Measurements from ENCODE around the gene COL16A1.

COL16A1 gene

DNA sequence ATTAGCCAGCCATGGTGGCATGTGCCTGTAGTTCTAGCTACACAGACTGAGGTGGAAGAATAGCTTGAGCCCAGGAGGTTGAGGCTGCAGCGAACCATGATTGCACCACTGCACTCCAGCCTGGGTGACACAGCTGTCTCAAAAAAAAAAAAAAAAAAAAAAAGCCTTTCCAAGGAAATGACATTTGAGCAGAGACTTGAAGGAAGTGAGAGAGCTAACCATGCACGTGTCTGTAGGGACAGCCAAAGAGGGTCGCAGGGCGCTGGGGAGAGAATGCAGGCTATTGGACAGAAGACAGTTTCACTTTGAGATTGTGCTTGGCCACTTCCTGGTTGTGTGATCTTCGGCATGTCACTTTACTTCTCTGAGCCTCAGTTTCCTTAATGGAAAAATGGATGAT, 79.5 kb downstream of the COL16A1 start:
- Histone ChIP-seq H3F3A (ENCODE audit: low read depth) (no peaks in the 10 kb centered on the region), H3K9me3 (ENCODE audit: insufficient read depth, low read depth, low read length) (no peaks in the 10 kb centered on the region), H4K20me1 (ENCODE audit: insufficient read depth, low read length, poor library complexity, severe bottlenecking) (no peaks in the 10 kb centered on the region), H3K9me2 (replicated peaks; ENCODE audit: low read depth, low read length) (no peaks in the 10 kb centered on the region), H3K9ac (ENCODE audit: low read depth, low read length, poor library complexity, severe bottlenecking) (no peak overlapping the region), H3K36me3 (ENCODE audit: insufficient read depth, low read length) (peaks cover 28% of the 10 kb centered on the region; the same call in 1 of the 2 replicates), H2AFZ (ENCODE audit: low read length) (no peak overlapping the region), H3K4me3 (ENCODE audit: low read length, poor library complexity, severe bottlenecking) (no peak overlapping the region), H3K79me2 (ENCODE audit: insufficient read depth, low read length) (no peaks in the 10 kb centered on the region), H3K4me2 (ENCODE audit: low read depth, low read length, poor library complexity, severe bottlenecking) (no peak overlapping the region), H3K27me3 (ENCODE audit: insufficient read depth, low read length, poor library complexity, severe bottlenecking) (no peaks in the 10 kb centered on the region), H3K4me1 (ENCODE audit: insufficient read depth, low read length, poor library complexity, severe bottlenecking) (no peaks in the 10 kb centered on the region)
- no peak for TF ChIP-seq EZH2phosphoT487 (IDR thresholded peaks at IDR 0.05; ENCODE audit: borderline replicate concordance)

DNA sequence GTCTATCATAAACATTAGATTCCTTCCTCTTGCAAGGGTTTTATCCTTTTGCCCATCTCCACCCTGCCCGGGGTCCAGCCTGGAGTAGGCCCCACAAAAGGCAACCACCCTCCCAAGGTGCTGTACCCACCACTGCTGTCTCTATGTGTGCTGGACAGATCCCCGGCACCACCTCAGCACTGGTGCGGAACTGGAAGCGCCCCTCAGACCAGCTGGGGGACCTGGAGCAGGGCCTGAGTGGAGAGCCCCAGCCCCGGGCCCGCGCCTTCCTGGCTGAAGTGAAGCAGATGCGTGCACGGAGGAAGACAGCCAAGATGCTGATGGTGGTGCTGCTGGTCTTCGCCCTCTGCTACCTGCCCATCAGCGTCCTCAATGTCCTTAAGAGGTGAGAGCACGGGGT, 80.5 kb downstream of the COL16A1 start:
- no peaks in the 10 kb centered on the region for H3K79me2 ChIP-seq (ENCODE audit: insufficient read depth, low read length)
- H3K36me3 ChIP-seq (ENCODE audit: insufficient read depth, low read length) = peaks cover 19% of the 10 kb centered on the region; the same call in 1 of the 2 replicates
- H3K4me3 ChIP-seq (ENCODE audit: low read length, poor library complexity, severe bottlenecking) = no peak overlapping the region
- H3K4me2 ChIP-seq (ENCODE audit: low read depth, low read length, poor library complexity, severe bottlenecking) = no peak overlapping the region
- TF ChIP-seq EZH2phosphoT487 (IDR thresholded peaks at IDR 0.05; ENCODE audit: borderline replicate concordance) = no peak
- TF ChIP-seq, protein P1, sequence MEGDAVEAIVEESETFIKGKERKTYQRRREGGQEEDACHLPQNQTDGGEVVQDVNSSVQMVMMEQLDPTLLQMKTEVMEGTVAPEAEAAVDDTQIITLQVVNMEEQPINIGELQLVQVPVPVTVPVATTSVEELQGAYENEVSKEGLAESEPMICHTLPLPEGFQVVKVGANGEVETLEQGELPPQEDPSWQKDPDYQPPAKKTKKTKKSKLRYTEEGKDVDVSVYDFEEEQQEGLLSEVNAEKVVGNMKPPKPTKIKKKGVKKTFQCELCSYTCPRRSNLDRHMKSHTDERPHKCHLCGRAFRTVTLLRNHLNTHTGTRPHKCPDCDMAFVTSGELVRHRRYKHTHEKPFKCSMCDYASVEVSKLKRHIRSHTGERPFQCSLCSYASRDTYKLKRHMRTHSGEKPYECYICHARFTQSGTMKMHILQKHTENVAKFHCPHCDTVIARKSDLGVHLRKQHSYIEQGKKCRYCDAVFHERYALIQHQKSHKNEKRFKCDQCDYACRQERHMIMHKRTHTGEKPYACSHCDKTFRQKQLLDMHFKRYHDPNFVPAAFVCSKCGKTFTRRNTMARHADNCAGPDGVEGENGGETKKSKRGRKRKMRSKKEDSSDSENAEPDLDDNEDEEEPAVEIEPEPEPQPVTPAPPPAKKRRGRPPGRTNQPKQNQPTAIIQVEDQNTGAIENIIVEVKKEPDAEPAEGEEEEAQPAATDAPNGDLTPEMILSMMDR (conservative IDR thresholded peaks at IDR 0.05; ENCODE audit: low read length) = no peak
- H3K4me1 ChIP-seq (ENCODE audit: insufficient read depth, low read length, poor library complexity, severe bottlenecking) = no peaks in the 10 kb centered on the region
- H4K20me1 ChIP-seq (ENCODE audit: insufficient read depth, low read length, poor library complexity, severe bottlenecking) = no peaks in the 10 kb centered on the region
- no peak overlapping the region for H2AFZ ChIP-seq (ENCODE audit: low read length)
- no peak overlapping the region for H3K9ac ChIP-seq (ENCODE audit: low read depth, low read length, poor library complexity, severe bottlenecking)
- no peaks in the 10 kb centered on the region for H3K9me3 ChIP-seq (ENCODE audit: insufficient read depth, low read depth, low read length)
- H3F3A ChIP-seq (ENCODE audit: low read depth) = no peaks in the 10 kb centered on the region
- no peaks in the 10 kb centered on the region for H3K9me2 ChIP-seq (replicated peaks; ENCODE audit: low read depth, low read length)
- H3K27me3 ChIP-seq (ENCODE audit: insufficient read depth, low read length, poor library complexity, severe bottlenecking) = no peaks in the 10 kb centered on the region

DNA sequence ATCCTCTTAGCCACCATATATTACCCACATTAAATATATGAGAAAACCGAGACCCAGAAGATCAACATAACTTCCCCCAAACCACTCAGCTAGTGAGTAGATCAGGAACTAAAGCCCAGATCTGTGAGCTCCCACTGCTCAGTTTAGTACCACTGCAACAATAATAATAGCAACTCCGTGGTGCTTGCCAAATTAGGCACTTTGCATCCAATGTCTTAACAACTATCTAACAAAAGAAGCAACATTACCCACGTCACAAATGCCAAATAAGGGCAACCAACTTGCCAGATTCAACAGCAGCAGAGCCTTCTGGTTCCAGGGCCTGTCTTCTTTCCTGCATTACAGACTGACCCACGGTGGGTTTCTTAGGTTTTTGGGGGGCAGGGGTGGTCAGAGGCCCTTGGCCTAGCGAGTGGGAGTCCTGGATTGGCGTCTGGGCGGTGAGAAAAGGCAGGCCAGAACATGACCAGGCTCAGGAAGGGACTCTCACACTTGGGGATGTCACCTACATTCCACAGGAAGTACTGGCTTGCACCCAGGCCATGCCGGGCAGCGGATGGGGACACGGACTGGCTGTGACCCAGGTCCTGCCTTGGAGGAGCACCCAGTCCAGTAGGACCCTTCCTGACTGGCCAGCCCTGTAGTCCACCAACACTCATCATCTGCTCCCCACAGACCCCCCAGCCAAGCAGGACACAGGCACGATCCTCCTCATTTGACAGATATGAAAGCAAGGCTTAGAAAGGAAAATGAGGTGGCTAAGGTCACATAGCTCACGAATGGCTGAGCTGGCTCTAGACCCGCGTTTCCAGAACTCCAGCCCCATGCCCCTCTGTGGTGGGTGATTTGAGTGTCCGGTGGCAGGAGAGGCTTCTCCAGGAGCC, 81.7 kb downstream of the COL16A1 start:
- Histone ChIP-seq H4K20me1 (ENCODE audit: insufficient read depth, low read length, poor library complexity, severe bottlenecking) (no peaks in the 10 kb centered on the region), H3K27me3 (ENCODE audit: insufficient read depth, low read length, poor library complexity, severe bottlenecking) (no peaks in the 10 kb centered on the region), H2AFZ (ENCODE audit: low read length) (no peak overlapping the region), H3K79me2 (ENCODE audit: insufficient read depth, low read length) (no peaks in the 10 kb centered on the region), H3K4me1 (ENCODE audit: insufficient read depth, low read length, poor library complexity, severe bottlenecking) (no peaks in the 10 kb centered on the region), H3K36me3 (ENCODE audit: insufficient read depth, low read length) (peaks cover 6% of the 10 kb centered on the region; the same call in 1 of the 2 replicates), H3K9me2 (replicated peaks; ENCODE audit: low read depth, low read length) (no peaks in the 10 kb centered on the region), H3K4me3 (ENCODE audit: low read length, poor library complexity, severe bottlenecking) (no peak overlapping the region), H3K4me2 (ENCODE audit: low read depth, low read length, poor library complexity, severe bottlenecking) (no peak overlapping the region), H3K9me3 (ENCODE audit: insufficient read depth, low read depth, low read length) (no peaks in the 10 kb centered on the region), H3K9ac (ENCODE audit: low read depth, low read length, poor library complexity, severe bottlenecking) (no peak overlapping the region), H3F3A (ENCODE audit: low read depth) (no peaks in the 10 kb centered on the region)
- TF ChIP-seq EZH2phosphoT487 (IDR thresholded peaks at IDR 0.05; ENCODE audit: borderline replicate concordance) = no peak
- TF ChIP-seq, protein P1 (conservative IDR thresholded peaks at IDR 0.05; ENCODE audit: low read length) = no peak

All from Loucy (cell line).